GM18502 (cell line): ENCODE measurements around the gene EPS15.
"Not testable (repeated sequence)": the region's sequence is repeated elsewhere in the genome, so short reads cannot be mapped to it uniquely, and the experiment has no call there.

Experiments used
- ATAC-seq: cut with Tn5 transposase; IDR thresholded peaks from one replicate; pipeline ENCODE4 v1.9.1; 2021; ENCODE audit warnings: mild to moderate bottlenecking; ENCODE audit not compliant: unreplicated experiment, poor library complexity

The EPS15 gene

DNA sequence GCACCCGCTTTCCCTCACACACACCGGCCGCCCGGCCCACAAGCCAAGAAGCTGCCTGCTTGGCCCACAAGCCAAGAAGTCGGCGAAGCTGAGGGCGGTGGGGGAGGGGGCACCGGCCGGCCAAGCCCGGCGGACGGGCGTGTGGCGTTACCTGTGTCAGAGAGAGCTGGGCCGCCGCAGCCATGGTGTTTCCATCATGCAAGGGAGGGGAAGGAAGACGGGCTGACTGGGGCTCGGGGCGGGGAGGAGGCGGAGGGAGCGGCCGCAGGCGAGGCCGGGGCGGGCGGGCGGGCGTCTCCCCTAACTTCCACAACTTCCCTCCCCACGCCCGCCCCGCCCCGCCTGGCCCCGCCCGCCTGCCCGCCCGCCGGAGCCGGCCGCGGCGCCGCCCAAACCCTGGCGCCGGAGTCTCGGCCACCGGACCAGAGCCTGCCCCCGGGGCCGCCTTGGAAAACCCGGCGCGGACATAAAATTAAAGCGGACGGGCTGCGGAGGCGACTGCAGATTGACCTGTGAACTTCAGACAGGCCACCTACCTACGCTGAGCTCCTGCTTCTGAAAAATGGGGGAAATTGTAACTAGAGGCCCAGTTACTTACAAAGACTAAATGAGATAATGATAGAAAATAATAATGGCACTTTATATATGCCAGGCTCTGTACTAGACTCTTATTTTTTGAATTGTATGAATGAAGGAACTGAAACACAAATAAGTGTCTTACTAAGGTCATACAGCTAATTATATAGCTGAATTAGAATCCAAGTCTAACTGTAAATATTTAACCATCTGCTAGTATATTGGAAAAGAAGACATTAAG is at the start of gene EPS15:
Gene EPS15, minus strand, starts transcription at position 219 of the 817 bp plus-strand sequence. Its CDS starts 35 bp downstream, at position 184.
- ATAC-seq: peak; percentile 64

DNA sequence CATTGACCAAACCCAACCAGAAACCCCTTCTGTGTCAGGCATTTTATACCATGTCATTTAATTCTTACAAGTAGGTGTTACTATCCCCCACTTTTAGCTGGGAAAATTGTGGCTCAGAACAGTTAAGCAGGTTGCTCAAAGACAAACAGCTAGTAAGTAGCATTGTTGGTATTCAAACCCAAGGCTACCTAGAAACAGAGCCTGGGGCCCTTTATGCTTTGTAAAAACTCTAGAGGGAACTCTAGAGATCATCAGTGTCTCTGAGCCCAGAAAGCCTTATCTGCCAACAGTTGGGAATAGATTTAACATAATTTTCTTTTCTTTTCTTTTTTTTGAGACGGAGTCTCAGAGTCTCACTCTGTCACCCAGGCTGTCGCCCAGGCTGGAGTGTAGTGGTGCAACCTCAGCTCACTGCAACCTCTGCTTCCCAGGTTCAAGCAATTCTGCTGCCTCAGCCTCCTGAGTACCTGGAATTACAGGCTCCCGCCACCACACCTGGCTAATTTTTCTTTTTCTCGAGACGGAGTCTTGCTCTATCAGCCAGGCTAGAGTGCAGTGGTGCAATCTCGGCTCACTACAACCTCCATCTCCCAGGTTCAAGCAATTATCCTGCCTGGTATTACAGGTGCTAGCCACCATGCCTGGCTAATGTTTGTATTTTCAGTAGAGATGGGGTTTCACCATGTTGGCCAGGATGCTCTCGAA is 49.3 kb upstream of the EPS15 start:
- no peak for ATAC-seq

DNA sequence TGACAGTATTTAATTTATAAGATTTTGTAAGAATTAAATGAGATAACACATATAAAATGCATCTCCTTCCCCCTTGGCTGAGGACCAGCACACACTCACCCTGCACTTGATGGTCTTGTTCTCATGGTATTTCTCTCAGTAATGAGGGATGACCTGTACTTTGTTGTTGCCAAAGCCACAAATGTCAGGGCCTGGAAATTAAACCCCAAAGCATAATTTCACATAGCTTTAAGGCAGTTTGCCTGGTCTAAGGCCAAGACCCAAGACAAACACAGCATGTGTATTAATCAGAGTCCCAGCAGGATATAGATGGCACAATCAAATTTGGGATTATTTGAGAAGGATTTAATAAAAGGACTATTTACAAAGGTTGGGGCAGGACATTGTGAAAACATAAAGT is 48.6 kb upstream of the EPS15 start:
- no peak for ATAC-seq

DNA sequence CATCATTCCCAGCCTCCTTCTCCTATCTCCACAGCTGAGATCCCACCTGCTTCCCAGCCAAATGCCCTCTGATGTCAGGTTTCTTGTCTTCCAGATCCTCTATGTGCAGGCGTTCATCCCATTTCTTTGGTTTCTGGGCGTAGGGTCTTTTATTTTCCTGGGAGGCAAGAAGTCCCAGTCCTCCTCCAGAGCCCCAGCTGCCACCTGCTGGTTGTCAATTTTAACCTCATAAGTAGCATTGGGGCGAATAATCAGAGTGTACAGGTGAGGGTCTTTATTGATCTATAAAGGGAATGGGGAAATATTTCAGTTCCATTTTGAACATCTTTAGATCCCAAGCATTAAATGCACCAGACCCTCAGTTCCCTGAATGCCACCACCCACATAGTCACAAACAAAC is 47.2 kb upstream of the EPS15 start:
- no peak for ATAC-seq

DNA sequence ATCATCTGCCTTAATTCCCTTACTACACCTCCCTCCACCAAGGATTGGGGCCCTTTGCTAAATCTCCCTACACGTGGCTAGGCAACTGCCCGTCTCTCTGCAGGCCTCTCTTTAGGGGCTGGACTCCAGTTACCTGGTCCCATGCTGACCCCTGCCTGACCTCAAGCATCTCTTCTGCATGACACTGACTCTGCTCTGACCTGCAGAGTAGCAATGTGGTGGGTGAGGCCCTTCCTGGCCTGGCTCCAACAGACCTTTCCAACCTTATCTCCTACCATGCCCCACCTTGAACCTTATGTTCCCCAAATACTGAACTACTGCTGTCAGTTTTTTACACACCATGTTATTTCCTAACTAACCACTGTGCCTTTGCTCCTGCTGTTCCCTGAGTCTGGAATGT is 45.9 kb upstream of the EPS15 start:
- no peak for ATAC-seq

DNA sequence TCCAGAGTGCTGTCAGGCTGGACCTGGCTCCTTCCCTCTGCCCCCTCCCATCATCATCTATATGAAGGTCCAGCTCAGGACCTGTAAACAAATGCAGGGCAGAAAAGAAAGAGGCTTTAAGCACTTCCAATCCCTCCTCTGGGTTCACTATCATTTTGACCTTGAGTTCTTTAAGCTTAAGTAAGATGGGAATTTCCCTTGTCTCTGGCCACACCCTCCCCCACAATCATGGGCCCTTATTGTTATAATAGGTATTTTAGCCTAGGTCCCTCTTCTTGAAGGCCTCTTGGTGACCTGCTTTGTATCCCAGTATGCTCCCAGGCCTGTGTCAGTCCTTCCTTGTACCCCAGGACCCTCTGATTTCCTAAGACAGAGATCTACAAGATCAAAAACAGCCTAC is 45.1 kb upstream of the EPS15 start:
- no peak for ATAC-seq

DNA sequence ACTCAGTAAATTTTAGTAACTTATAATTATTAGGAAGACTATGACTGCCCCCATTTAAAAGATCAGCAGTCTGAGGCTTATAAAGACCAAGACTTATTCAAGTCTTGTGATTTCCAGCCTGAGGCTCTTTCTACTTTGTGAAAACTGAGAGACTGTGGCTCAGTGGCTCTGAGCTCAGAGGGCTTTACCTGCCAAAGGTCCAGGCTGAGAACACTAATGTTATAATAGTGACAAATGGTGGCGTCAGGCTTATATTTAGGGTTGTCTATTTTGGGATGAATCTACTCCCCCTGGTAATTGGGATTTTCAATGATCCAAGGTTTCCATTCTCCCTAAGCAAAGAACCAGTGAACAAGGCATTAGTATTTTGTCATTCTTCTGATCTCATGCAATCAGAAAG is 42.6 kb upstream of the EPS15 start:
- ATAC-seq: no peak

DNA sequence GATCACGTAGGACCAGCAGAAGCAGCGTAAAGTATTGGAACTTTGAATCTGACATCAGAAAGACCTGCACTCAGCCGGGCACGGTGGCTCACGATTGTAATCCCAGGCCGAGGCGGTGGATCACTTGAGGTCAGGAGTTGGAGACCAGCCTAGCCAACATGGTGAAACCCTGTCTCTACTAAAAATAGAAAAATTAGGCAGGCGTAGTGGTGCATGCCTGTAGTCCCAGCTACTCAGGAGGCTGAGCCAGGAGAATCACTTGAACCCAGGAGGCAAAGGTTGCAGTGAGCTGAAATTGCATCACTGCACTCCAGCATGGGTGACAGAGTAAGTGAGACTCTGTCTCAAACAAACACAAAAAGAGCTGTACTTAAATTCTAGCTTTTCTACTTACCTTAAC is 41.8 kb upstream of the EPS15 start:
- not testable (repeated sequence) for ATAC-seq

DNA sequence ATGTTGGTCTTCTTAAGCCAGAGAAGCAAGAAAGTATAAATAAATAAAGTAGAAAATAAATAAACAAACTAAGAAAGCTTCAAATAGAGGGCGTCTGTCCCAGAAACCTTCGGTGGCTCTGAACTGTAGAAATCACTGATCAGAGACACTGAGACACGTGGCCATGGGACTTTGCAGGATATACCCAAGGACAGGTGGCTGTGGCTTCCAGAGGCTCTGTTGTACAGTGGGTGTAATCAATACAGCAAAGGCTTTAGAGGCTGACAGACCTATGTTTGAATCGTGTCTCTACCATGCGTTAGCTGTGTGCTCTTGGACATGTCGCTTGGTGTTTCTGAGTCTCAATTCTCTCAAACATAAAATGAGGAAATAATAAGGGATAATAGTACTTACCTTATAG is 41.0 kb upstream of the EPS15 start:
- ATAC-seq: no peak

DNA sequence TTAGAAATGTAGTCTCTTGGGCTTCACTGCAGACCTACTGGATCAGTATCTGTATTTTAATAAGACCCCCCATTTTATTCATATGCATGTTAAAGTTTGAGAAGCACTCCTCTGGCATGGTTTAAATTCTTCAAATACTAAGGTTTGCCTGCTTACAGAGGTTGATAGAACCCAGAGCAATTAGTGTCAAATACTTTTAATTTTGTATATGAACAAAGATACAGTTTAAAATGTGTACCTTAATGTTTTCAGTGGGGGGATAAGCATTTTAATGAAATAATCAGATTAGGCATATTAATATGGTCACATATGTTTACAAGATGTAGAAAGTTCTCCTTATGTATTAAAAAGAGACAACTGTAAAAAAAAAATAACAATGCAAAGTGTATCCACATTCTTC is 40.4 kb upstream of the EPS15 start:
- no peak for ATAC-seq

DNA sequence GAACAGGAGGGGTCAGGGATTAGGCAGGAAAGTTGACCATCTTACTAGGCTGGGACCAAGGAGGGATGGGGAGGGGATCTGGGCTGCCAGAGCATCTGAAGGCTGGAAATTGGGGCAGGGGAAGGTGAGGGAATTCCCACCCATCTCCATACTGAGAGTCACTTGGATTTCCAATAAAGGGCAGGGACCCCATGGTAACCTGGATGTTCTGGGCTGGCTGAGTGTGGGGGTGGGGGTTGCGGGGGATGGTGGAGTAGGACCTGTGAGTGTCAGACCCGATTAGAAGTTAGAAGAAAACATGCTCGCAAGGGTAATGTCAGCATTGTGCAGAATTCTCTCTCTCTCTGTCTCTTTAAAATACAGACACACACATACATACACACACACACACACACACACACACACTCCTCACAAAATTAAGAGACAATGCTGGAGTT is 40.0 kb upstream of the EPS15 start:
- no peak for ATAC-seq

DNA sequence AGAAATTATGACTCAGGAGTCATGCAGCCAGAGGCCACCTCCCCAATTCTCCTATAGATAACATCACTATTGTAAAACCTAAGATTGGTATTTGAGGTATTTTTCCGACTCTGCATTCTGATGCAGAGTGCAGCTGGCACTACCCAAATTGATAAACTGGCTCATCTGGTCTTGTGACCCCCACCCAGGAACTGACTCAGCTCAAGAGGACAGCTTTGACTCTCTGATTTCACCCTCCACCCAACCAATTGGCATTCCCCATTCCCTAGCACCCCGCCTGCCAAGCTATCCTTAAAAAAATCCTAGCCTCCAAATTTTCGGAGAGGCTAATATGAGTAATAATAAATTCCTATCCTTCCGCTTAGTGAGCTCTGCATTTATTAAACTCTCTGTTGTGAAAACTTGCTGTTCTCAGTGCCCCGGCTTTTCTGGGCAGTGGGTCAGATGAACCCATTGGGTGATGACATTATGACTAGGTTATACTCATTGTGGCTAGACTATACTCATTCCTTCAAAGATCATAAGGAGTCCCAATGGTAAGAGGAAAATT is 39.4 kb upstream of the EPS15 start:
- no peak for ATAC-seq

DNA sequence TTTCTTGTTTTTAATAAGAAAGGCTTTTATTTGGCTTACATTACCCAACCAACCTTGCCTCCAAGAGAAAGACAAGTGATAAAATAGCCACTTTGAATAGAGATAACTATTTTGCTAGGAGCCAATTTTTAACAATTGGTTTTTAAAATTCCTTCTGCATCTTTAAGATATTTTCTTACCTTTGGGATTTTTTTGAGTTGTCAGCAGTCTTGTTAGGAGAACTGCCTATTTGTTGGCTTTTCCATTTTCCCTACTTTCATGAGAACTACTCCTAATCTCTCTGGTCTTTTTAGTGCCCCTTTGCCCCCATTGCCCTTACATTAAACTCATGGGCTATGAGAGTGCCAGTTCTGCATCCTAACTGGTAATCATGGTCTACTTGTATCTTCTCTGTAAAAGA is 38.1 kb upstream of the EPS15 start:
- ATAC-seq: no peak

DNA sequence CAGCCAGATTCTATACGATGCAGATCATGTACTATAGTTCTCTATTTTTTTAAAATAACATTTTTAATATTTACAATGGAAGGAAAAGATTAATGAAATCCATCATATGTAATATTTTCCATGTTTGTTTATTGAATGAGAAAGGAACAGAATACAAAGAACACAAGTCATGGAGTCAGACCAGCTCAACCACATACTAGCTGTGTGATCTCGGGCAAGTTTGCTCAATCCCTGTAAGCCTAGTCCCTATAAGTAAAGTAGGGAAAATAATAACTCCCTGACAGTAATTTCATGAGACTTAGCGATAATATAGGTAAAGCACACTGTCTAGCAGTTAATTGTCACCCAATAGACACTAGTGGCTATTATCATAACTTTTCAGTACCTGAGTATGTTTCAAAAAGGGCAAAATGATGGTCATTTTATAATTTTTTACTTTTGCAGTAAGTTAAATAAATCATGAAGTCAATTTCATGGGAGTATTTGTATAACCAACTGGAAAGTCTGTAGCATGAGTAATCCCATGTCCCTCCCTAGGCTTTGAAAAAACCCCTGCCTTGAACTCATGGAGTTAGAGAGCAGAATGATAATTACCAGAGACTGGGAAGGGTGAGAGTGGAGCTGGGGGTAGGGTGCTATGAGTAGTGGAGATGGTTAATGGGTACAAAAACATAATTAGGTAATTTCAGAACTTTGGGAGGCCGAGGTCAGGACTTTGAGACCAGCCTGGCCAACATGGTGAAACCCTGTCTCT is 37.0 kb upstream of the EPS15 start:
- ATAC-seq: no peak

DNA sequence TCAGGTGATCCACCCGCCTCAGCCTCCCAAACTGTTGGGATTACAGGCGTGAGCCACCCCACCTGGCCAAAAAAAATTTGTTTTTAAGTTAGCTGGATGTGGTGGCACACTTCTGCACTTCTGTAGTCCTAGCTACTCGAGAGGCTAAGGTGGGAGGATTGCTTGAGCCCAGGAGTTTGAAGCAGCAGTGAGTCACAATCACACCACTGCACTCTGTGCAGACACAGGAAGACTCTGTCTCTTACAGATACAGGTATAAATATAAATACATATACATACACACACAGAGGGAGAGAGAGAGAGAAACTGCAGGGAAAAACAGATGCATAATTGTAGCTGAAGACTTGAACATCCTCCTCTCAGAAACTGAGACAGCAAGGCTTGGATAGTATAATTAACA is 34.8 kb upstream of the EPS15 start:
- no peak for ATAC-seq

DNA sequence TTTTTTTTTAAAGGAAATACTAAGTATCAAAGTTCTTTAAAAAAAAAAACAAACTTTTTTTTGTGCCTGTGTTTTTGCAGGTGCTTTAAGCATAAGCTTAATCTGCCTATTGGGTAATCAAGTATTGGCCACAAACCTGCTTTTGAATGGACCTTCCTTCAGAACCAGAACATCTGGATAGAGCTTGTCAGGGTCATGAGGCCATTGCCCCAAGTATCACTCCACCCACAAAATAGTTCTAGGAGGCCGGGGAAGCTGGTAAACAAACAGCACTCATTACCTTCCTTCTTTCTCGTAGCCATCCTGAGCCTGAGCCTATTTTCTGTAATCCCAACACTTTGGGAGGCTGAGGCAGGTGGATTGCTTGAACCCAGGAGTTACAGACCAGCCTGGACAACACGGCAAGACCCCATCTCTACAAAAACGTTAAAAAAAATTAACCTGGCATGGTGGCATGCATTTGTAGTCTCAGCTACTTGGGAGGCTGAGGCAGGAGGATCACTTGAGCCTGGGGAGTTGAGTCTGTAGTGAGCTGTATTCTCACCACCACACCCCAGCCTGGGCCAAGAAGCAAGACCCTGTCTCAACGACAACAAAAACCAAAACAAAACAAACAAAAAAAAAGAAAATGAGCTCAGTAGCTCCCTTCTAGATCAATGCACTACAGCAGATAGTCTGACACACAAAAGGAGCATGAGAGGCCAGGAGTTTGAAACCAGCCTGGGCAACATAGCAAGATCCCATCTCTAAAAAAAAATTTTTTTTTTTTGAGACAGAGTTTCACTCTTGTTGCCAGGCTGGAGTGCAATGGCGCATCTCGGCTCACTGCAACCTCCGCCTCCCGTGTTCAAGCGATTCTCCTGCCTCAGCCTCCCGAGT is 34.1 kb upstream of the EPS15 start:
- ATAC-seq: no peak

DNA sequence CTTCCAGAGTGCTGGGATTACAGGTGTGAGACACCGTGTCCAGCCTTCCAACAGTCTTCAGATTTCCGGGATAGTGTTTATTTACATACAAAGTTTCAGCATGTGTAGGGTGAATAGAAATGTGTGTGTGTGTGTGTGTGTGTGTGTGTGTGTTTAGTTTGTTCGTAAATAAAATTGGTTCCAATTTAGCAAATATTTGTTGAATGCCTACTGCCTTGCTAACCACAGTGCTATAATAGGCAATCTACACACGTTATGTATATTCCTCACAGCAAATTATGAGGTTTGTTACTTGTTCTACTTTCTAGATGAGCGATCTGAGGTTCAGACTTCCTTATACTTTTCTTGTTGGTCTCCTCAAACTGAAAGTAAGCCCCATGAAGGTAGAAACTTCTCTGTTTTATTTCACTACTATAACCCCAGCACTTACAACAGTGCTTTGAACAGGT is 32.8 kb upstream of the EPS15 start:
- no peak for ATAC-seq

DNA sequence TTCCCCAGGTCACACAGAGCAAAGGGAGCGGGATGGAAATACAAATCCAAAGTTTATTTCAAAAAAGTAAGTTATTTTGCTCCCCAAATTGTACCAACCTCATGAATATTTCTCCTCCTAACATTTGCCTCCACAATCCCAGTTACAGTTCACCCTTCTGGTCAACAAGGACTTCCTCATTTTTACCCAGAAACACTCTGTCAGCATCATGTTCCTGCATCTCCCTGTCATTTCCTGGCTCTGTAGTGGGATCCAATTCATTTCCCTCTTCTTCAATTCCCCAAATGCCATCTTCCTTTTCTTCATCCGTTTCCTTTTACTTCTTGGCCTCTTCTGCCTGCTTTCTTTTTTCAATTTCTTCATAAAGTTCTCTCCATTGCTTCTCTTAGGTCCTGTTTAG is 32.0 kb upstream of the EPS15 start:
- no peak for ATAC-seq

DNA sequence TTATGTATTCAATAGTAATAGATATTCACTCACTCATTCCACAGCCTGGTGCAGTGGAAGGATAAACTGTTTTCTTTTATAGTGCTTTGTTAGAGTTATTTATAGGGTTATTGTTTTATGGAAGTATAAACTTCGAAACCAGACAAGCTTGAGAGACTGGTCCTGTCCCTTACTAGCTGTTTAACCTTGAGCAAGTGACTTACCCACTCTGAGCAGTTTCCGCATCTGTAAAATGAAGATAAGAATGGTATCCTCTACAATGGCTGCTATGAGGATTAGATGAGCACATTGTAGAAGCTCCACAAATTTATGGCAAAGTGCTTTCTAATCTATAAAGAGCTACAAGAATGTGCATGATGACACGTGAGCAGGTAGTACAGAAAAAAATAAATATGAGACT is 30.8 kb upstream of the EPS15 start:
- no peak for ATAC-seq
